Measurements from ENCODE around the gene COL27A1. TPM values are rescaled to one million over a fixed set of nuclear protein-coding genes. Genes with fewer than 3 reads are reported as not detected.

COL27A1 gene
- polyA plus RNA-seq, 1 donor (not counting 4 experiments of a cell fraction or from before 2014, with no cell fraction given): 14.0 TPM

GRCh38 chr9:114303571-114303970, 148.2 kb downstream of the COL27A1 start:
- no peaks in the 10 kb centered on the region for H3K9me1 ChIP-seq (ENCODE audit: control insufficient read depth, extremely low read depth, insufficient read depth, low read length)
- H3K36me3 ChIP-seq (ENCODE audit: control insufficient read depth in 2 of 2, extremely low read depth in 1 of 2, insufficient read depth in 2 of 2, low read length in 2 of 2): peaks cover 29 to 45% of the 10 kb centered on the region in 2 experiments
- H4K20me1 ChIP-seq (ENCODE audit: control insufficient read depth, extremely low read depth, insufficient read depth, low read length): no peaks in the 10 kb centered on the region
- H3K4me2 ChIP-seq (ENCODE audit: control insufficient read depth, extremely low read depth, insufficient read depth, low read depth, low read length): no peak overlapping the region
- no peak overlapping the region for H3K9ac ChIP-seq (ENCODE audit: control insufficient read depth, extremely low read depth, insufficient read depth, low read length)
- H3K4me1 ChIP-seq (ENCODE audit: control insufficient read depth, extremely low read depth, insufficient read depth, low read length): no peaks in the 10 kb centered on the region
- H3K27me3 ChIP-seq (ENCODE audit: control insufficient read depth, extremely low read depth, insufficient read depth, low read length): no peaks in the 10 kb centered on the region
- dilution Hi-C loops (cut with MboI; ENCODE audit: extremely low pct_ligation_motif_present, low sequenced_read_pairs): no loop called here
- TF ChIP-seq EZH2 (IDR thresholded peaks at IDR 0.05; ENCODE audit: low read length): no peak
- TF ChIP-seq, protein P1, sequence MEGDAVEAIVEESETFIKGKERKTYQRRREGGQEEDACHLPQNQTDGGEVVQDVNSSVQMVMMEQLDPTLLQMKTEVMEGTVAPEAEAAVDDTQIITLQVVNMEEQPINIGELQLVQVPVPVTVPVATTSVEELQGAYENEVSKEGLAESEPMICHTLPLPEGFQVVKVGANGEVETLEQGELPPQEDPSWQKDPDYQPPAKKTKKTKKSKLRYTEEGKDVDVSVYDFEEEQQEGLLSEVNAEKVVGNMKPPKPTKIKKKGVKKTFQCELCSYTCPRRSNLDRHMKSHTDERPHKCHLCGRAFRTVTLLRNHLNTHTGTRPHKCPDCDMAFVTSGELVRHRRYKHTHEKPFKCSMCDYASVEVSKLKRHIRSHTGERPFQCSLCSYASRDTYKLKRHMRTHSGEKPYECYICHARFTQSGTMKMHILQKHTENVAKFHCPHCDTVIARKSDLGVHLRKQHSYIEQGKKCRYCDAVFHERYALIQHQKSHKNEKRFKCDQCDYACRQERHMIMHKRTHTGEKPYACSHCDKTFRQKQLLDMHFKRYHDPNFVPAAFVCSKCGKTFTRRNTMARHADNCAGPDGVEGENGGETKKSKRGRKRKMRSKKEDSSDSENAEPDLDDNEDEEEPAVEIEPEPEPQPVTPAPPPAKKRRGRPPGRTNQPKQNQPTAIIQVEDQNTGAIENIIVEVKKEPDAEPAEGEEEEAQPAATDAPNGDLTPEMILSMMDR (optimal IDR thresholded peaks at IDR 0.05 in 1 of 3, IDR thresholded peaks at IDR 0.05 in 1 of 3, conservative IDR thresholded peaks at IDR 0.05 in 1 of 3; ENCODE audit: extremely low read depth in 1 of 3, insufficient read depth in 2 of 3, low read length in 3 of 3): no peak
- H2AFZ ChIP-seq (ENCODE audit: control insufficient read depth, low read length): no peak overlapping the region
- H3K4me3 ChIP-seq (ENCODE audit: control insufficient read depth in 2 of 3, extremely low read depth in 1 of 3, insufficient read depth in 2 of 3, low read depth in 1 of 3, low read length in 3 of 3): no peak overlapping the region
- DNase-seq (ENCODE audit: low read depth, low spot score): no peak
- no peaks in the 10 kb centered on the region for H3K9me3 ChIP-seq (ENCODE audit: control insufficient read depth, low read depth, low read length)
- H3K27ac ChIP-seq (ENCODE audit: control insufficient read depth, insufficient read depth, low read length): no peak overlapping the region
- no peak for FAIRE-seq
- no peaks in the 10 kb centered on the region for H3K79me2 ChIP-seq (ENCODE audit: control insufficient read depth, insufficient read depth, low read length)

DNA sequence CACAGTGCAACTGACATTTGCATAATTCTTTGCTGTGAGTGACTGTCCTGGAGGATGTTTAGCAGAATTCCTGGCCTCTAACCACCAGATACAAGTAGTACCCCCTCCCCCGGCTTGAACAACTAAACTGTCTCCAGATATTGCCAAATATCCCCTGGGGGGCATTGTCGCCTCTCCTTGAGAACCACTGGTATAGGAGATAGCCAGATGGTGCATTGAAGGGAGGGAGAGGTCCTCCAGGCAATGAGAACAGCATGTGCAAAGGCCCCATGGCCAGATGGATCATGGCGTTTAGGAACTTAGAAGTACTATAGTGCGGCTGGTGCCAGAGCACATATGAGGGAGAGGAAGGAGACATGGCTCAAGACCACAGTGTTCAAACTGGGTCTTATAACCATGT, 148.6 kb downstream of the COL27A1 start:
- FAIRE-seq (no peak), DNase-seq (ENCODE audit: low read depth, low spot score) (no peak)
- no peak overlapping the region for H3K9ac ChIP-seq (ENCODE audit: control insufficient read depth, extremely low read depth, insufficient read depth, low read length)
- no peaks in the 10 kb centered on the region for H3K4me1 ChIP-seq (ENCODE audit: control insufficient read depth, extremely low read depth, insufficient read depth, low read length)
- H3K4me3 ChIP-seq (ENCODE audit: control insufficient read depth in 2 of 3, extremely low read depth in 1 of 3, insufficient read depth in 2 of 3, low read depth in 1 of 3, low read length in 3 of 3): no peak overlapping the region
- H3K9me3 ChIP-seq (ENCODE audit: control insufficient read depth, low read depth, low read length): no peaks in the 10 kb centered on the region
- TF ChIP-seq EZH2 (IDR thresholded peaks at IDR 0.05; ENCODE audit: low read length): no peak
- TF ChIP-seq, protein P1 (optimal IDR thresholded peaks at IDR 0.05 in 1 of 3, IDR thresholded peaks at IDR 0.05 in 1 of 3, conservative IDR thresholded peaks at IDR 0.05 in 1 of 3; ENCODE audit: extremely low read depth in 1 of 3, insufficient read depth in 2 of 3, low read length in 3 of 3): no peak
- no peaks in the 10 kb centered on the region for H3K9me1 ChIP-seq (ENCODE audit: control insufficient read depth, extremely low read depth, insufficient read depth, low read length)
- no peak overlapping the region for H3K4me2 ChIP-seq (ENCODE audit: control insufficient read depth, extremely low read depth, insufficient read depth, low read depth, low read length)
- H3K36me3 ChIP-seq (ENCODE audit: control insufficient read depth in 2 of 2, extremely low read depth in 1 of 2, insufficient read depth in 2 of 2, low read length in 2 of 2): peaks cover 33 to 45% of the 10 kb centered on the region in 2 experiments
- dilution Hi-C loops (cut with MboI; ENCODE audit: extremely low pct_ligation_motif_present, low sequenced_read_pairs): no loop called here
- H3K27ac ChIP-seq (ENCODE audit: control insufficient read depth, insufficient read depth, low read length): no peak overlapping the region
- no peaks in the 10 kb centered on the region for H3K79me2 ChIP-seq (ENCODE audit: control insufficient read depth, insufficient read depth, low read length)
- H3K27me3 ChIP-seq (ENCODE audit: control insufficient read depth, extremely low read depth, insufficient read depth, low read length): no peaks in the 10 kb centered on the region
- no peaks in the 10 kb centered on the region for H4K20me1 ChIP-seq (ENCODE audit: control insufficient read depth, extremely low read depth, insufficient read depth, low read length)
- no peak overlapping the region for H2AFZ ChIP-seq (ENCODE audit: control insufficient read depth, low read length)

All from keratinocyte (primary cell).